RWPE1 (cell line): ENCODE measurements around the gene AMOTL2.

Experiments used
- CTCF ChIA-PET: fragments of 350-600 bp; sonication (Branson Sonifier 250); formaldehyde crosslinking; extraction: SDS; loops from one replicate; lab custom pipeline; 2021; lab: Yijun Ruan, JAX
- POLR2A ChIA-PET: fragments of 400-600 bp; formaldehyde crosslinking; extraction: SDS; loops from one replicate; lab custom pipeline; 2020; ENCODE audit warnings: antibody characterized with exemption; ENCODE audit not compliant: low non-redundant PET; lab: Yijun Ruan, JAX
- DNase-seq: peaks from one replicate; pipeline ENCODE4 v3.0.0; 2012; ENCODE audit warnings: low spot score
- H3K27ac ChIP-seq: fragments of 450-650 bp; 2 replicates; pipeline ENCODE4 v1.5.1; 2017
- TF ChIP-seq, protein P1 (sequence below): fragments of 450-650 bp; conservative IDR thresholded peaks from 2 replicates; pipeline ENCODE4 v1.5.1; 2017; ENCODE audit warnings: low read depth, mild to moderate bottlenecking

AMOTL2 gene

DNA sequence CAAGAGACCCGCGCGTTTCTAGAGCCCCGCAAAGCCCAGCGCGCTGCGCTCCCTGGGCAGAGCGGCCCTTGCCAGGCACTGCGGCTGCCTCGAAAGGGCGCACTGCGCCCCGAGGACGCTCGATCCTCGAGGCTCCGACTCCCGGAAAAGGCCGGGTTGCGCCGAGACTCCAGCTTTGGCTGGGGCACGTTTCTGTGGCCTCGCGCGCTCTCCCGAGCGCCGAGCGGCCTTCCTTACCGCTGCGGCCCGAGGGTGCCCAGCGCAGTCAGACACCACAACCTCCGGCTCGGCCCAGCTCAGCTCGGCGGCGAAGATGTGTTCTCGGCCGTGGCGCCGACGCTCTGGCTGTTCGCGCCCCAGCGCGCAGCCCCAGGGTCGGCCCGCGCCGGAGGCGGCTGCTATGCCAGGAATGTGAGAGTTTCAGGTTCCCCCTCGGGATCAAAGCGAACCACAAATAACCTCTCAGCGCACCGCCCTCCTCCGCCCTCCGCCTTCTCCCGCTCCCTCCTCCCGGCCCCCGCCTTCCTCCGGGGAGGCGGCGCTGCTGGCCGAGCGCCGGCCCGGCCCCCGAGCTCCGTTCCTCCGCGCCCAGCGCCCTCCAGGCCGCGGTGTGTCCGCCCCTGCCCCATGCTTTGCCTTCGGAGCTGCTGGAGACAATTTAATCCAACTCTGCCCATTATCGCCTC, at the start of gene AMOTL2:
AMOTL2 (minus strand) TSS at position 343 of the 686 bp plus-strand sequence. CDS start 3,014 bp downstream, outside the sequence.
- ChIA-PET CTCF (interaction anchor here (0.5 to 2.6 kb wide), 8 partner anchors 65 to 894 kb away, joined by 3 to 18 read pairs (median 4); no protein-coding TSS in a partner anchor), POLR2A (interaction anchor here (0.5 to 1.6 kb wide), 4 partner anchors 10 to 109 kb away, joined by 4 to 7 read pairs (median 5); no protein-coding TSS in a partner anchor)
- TF ChIP-seq, protein P1, sequence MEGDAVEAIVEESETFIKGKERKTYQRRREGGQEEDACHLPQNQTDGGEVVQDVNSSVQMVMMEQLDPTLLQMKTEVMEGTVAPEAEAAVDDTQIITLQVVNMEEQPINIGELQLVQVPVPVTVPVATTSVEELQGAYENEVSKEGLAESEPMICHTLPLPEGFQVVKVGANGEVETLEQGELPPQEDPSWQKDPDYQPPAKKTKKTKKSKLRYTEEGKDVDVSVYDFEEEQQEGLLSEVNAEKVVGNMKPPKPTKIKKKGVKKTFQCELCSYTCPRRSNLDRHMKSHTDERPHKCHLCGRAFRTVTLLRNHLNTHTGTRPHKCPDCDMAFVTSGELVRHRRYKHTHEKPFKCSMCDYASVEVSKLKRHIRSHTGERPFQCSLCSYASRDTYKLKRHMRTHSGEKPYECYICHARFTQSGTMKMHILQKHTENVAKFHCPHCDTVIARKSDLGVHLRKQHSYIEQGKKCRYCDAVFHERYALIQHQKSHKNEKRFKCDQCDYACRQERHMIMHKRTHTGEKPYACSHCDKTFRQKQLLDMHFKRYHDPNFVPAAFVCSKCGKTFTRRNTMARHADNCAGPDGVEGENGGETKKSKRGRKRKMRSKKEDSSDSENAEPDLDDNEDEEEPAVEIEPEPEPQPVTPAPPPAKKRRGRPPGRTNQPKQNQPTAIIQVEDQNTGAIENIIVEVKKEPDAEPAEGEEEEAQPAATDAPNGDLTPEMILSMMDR = no peak
- H3K27ac ChIP-seq = peak within 1 kb of the TSS; percentile 97
- DNase-seq = peak; percentile 98

DNA sequence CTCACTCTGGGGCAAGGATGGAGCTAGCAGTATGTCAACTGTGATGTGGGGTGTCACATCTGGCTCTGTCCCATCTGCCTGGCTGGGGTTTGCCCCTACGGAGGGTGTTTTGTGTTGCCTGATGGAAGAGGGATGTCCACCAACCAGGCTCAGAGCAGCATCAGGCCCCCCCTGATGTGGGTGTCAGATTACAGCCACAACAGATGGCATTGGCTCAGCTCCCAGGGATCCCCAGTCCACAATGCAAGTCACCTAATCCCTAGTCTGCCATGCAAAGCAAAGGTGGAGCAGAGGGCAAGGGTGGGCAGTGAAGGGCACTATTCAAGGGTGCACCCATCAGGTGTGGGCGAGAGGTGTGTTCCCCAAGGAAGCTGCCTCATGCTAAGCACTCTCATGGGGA, 48.9 kb upstream of the AMOTL2 start:
- TF ChIP-seq, protein P1 = no peak
- DNase-seq = no peak
- POLR2A ChIA-PET = no interaction called here
- H3K27ac ChIP-seq = no peak overlapping the region
- CTCF ChIA-PET = no interaction called here

DNA sequence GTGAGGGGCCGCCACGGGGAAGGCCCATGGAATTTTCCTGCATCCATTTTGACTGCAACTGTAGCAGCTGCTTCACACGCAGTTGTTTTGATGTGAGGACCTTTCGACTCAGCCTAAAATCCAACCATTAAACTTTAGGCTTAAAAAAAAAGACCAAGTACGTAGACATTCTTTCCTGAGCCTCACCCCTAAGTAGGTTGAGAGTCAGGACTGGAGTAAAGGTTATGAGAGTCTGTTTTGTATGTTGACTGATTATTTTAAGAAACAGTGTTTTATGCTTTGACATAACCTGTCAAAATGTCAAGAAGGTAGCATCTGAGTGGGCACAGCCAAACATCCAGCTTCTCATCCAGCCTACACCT, 45.7 kb upstream of the AMOTL2 start:
- H3K27ac ChIP-seq = no peak overlapping the region
- ChIA-PET CTCF (no interaction called here), POLR2A (no interaction called here)
- no peak for DNase-seq
- TF ChIP-seq, protein P1 = no peak

DNA sequence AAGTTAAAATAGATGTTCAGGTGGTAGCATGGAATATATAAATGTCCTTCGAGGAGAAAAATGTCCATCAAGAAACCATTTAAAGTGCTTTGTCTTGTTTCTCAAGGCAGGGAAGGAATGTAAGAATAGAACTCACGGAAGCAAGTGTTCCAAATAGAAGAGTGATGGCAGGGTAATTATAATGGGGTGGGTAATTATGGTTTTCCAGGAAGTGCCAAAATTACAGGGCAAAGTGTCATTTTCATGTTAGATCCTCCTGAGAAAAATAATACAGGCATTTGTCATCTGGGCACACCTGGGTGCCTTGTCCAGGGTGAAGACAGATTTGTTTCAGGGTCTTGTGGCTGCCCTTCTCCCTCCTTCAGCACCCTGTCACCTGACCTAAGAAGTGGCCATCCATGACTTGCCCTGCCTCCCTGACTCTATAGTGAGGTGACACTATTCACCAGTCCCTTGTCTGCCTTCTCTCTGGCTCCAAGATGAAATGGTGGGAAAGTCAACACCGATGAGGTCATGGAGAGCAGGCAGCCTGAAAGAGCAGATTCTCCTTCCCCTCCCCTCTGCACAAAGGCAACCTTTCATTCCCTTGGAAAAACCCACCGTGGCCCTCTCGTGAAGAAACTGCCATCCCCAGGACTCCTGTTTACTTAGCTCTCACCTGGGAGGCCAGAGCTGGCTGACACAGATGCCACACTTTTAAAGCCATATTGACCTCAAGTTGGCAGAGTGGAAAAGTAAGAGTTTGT, 45.1 kb upstream of the AMOTL2 start:
- ChIA-PET CTCF (no interaction called here), POLR2A (no interaction called here)
- DNase-seq = no peak
- no peak overlapping the region for H3K27ac ChIP-seq
- TF ChIP-seq, protein P1 = no peak

DNA sequence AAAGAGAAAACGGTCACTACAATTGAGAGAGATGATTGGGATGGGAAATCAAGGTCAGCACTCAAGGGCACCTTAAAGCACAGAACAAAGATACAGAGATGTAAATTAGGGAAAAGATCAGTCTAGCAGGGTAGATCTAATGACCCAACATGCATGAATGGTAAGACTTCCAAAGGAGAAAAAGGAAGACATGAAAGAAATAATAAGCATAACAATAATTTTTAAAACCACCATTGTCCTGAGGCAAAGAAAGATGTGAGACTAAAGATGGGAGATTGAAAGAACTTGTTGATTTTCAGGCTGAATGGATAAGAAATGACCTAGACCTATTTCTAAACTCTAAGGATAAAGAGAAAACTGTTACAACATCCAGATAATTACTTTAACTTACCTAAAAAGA, 34.8 kb upstream of the AMOTL2 start:
- CTCF ChIA-PET = no interaction called here
- no peak overlapping the region for H3K27ac ChIP-seq
- POLR2A ChIA-PET = no interaction called here
- TF ChIP-seq, protein P1 = no peak
- DNase-seq = no peak

DNA sequence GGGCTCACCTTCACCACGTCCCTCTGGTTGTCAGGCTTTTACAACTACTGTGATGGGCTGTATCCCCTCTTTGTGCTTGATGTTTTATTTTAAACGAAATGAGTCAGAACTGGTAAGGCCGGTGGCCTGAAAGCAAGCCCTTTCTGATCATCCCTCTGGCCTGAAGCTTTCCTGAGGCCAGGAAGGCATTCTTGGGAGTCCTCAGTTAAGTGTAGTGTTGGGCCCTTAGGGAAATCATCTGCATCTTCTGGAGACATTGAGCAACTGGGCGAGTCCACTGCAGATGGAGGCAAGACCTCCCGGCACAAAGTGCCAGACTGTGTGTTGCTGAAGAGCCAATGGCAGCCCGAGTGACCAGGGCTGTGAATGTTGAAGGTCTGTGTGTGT, 33.0 kb upstream of the AMOTL2 start:
- CTCF ChIA-PET = no interaction called here
- H3K27ac ChIP-seq = no peak overlapping the region
- no peak for DNase-seq
- POLR2A ChIA-PET = no interaction called here
- TF ChIP-seq, protein P1 = no peak
